IMR-90 (cell line): Measurements from ENCODE around the gene CXCL12. TPM values are rescaled to one million over a fixed set of nuclear protein-coding genes. Genes with fewer than 3 reads are reported as not detected.
A peak's percentile ranks its signal among the peaks of the same experiment; 100 is the strongest.

Experiments
- ATAC-seq: fragments of 200-7000 bp; cut with Tn5 transposase; 2 replicates; pipeline ENCODE4 v1.9.1; 2020; ENCODE audit warnings: low read depth, mild to moderate bottlenecking, moderate library complexity
- BruUV-seq: library from RNA; stranded (reverse); fragments of 400-500 nt; replicated peaks from 2 replicates; lab custom pipeline; 2021; lab: Mats Ljungman, UMichigan
- CTCF ChIA-PET: fragments of 300-600 bp; formaldehyde crosslinking; extraction: SDS; loops from one replicate; lab custom pipeline; 2021; ENCODE audit warnings: antibody characterized with exemption; lab: Yijun Ruan, JAX
- POLR2A ChIA-PET: fragments of 300-600 bp; sonication (Branson Sonifier 250); formaldehyde crosslinking; loops from one replicate; lab custom pipeline; 2022; ENCODE audit warnings: antibody characterized with exemption; ENCODE audit not compliant: unreplicated experiment; lab: Charles Lee
- DNase-seq: peaks from one replicate; pipeline ENCODE4 v3.0.0; 2013
- H2AFZ ChIP-seq: replicated peaks from 2 replicates; pipeline ENCODE3; 2013; ENCODE audit warnings: low read length, mild to moderate bottlenecking; ENCODE audit not compliant: poor library complexity
- H2AK5ac ChIP-seq: 2 replicates; pipeline ENCODE4 v1.6.1; 2013; ENCODE audit warnings: low read depth, low read length, inconsistent platforms
- H2AK9ac ChIP-seq: replicated peaks from 2 replicates; pipeline ENCODE3; 2013; ENCODE audit warnings: mild to moderate bottlenecking, low read depth, low read length, moderate library complexity; ENCODE audit not compliant: poor library complexity
- H2BK120ac ChIP-seq: 2 replicates; pipeline ENCODE4 v1.6.1; 2013; ENCODE audit warnings: low read depth, low read length, inconsistent platforms
- H2BK15ac ChIP-seq: 3 replicates; pipeline ENCODE4 v1.6.1; 2013; ENCODE audit warnings: low read depth, low read length, inconsistent platforms
- H2BK20ac ChIP-seq: 2 replicates; pipeline ENCODE4 v1.6.1; 2013; ENCODE audit warnings: low read depth, mild to moderate bottlenecking, inconsistent platforms, low read length, moderate library complexity
- H2BK5ac ChIP-seq: 2 replicates; pipeline ENCODE4 v1.6.1; 2013; ENCODE audit warnings: mild to moderate bottlenecking, low read depth, low read length, inconsistent platforms; ENCODE audit not compliant: poor library complexity, severe bottlenecking
- H3K14ac ChIP-seq: replicated peaks from 2 replicates; pipeline ENCODE4 v1.6.1; 2013; ENCODE audit warnings: low read depth, low read length, inconsistent platforms
- H3K18ac ChIP-seq: 2 replicates; pipeline ENCODE4 v1.6.1; 2013; ENCODE audit warnings: low read depth, low read length, control low read depth
- H3K23ac ChIP-seq: 2 replicates; pipeline ENCODE4 v1.6.1; 2013; ENCODE audit warnings: low read depth, low read length, inconsistent platforms
- H3K27ac ChIP-seq: 2 replicates; pipeline ENCODE4 v1.5.1; 2013; ENCODE audit warnings: mild to moderate bottlenecking, control low read depth, low read length; ENCODE audit not compliant: insufficient read depth
- H3K27me3 ChIP-seq: 2 replicates; pipeline ENCODE4 v1.6.1; 2013; ENCODE audit warnings: low read length; ENCODE audit not compliant: control insufficient read depth, insufficient read depth
- H3K36me3 ChIP-seq: 2 replicates; pipeline ENCODE4 v1.6.1; 2013; ENCODE audit warnings: low read length, mixed read lengths; ENCODE audit not compliant: control insufficient read depth, insufficient read depth
- H3K4ac ChIP-seq: 2 replicates; pipeline ENCODE4 v1.6.1; 2013; ENCODE audit warnings: low read depth, low read length, inconsistent platforms
- H3K4me1 ChIP-seq: 2 replicates; pipeline ENCODE4 v1.6.1; 2013; ENCODE audit warnings: low read length, mixed read lengths; ENCODE audit not compliant: control insufficient read depth, insufficient read depth
- H3K4me2 ChIP-seq: 2 replicates; pipeline ENCODE4 v1.6.1; 2013; ENCODE audit warnings: low read depth, mild to moderate bottlenecking, control low read depth, low read length, moderate library complexity
- H3K4me3 ChIP-seq: 2 replicates; pipeline ENCODE4 v1.5.1; 2013; ENCODE audit warnings: low read depth, mild to moderate bottlenecking, control low read depth, low read length, moderate library complexity; ENCODE audit not compliant: insufficient read depth
- H3K56ac ChIP-seq: 2 replicates; pipeline ENCODE4 v1.6.1; 2013; ENCODE audit warnings: low read length, inconsistent platforms; ENCODE audit not compliant: insufficient read depth; ENCODE audit errors: extremely low read depth
- H3K79me1 ChIP-seq, 2 experiments: 2 replicates each; pipeline ENCODE4 v1.6.1; 2013; ENCODE audit warnings: low read length in 2 of 2, inconsistent platforms in 1 of 2, low read depth in 1 of 2
- H3K9ac ChIP-seq: 2 replicates; pipeline ENCODE4 v1.6.1; 2013; ENCODE audit warnings: low read depth, low read length, control low read depth
- H3K9me1 ChIP-seq: 2 replicates; pipeline ENCODE4 v1.6.1; 2013; ENCODE audit warnings: low read length, inconsistent platforms; ENCODE audit not compliant: insufficient read depth
- H3K9me3 ChIP-seq: 2 replicates; pipeline ENCODE4 v1.6.1; 2013; ENCODE audit warnings: low read length; ENCODE audit not compliant: control insufficient read depth, insufficient read depth
- H4K20me1 ChIP-seq: 2 replicates; pipeline ENCODE4 v1.6.1; 2013; ENCODE audit warnings: low read length, inconsistent platforms; ENCODE audit not compliant: insufficient read depth
- H4K5ac ChIP-seq: 2 replicates; pipeline ENCODE4 v1.6.1; 2013; ENCODE audit warnings: mild to moderate bottlenecking, low read depth, low read length, control low read depth
- H4K8ac ChIP-seq, 2 experiments: 2 replicates each; pipeline ENCODE4 v1.6.1; 2013; ENCODE audit warnings: low read depth in 2 of 2, low read length in 2 of 2, control low read depth in 1 of 2, inconsistent platforms in 1 of 2
- H4K91ac ChIP-seq: 2 replicates; pipeline ENCODE4 v1.6.1; 2013; ENCODE audit warnings: low read depth, low read length, inconsistent platforms; ENCODE audit not compliant: insufficient read depth
- BHLHE40 ChIP-seq: fragments of 150-350 bp; IDR thresholded peaks from 2 replicates; pipeline ENCODE4 v1.6.1; 2016; ENCODE audit warnings: mild to moderate bottlenecking, low read depth, low read length
- CEBPB ChIP-seq: IDR thresholded peaks from 2 replicates; pipeline ENCODE4 v1.6.1; 2012; ENCODE audit warnings: low read depth, low read length, improper control_type of control experiment
- CHD1 ChIP-seq: IDR thresholded peaks from 2 replicates; pipeline ENCODE4 v1.6.1; 2012; ENCODE audit warnings: low read depth, low read length, improper control_type of control experiment
- CTCF ChIP-seq: conservative IDR thresholded peaks from 2 replicates; pipeline ENCODE4 v1.5.1; 2012; ENCODE audit warnings: mild to moderate bottlenecking, low read depth, low read length, improper control_type of control experiment
- ELK1 ChIP-seq: fragments of 150-350 bp; IDR thresholded peaks from 2 replicates; pipeline ENCODE4 v1.6.1; 2016; ENCODE audit warnings: low read depth, mild to moderate bottlenecking, low read length, moderate library complexity, borderline replicate concordance
- FOS ChIP-seq: fragments of 150-350 bp; IDR thresholded peaks from 2 replicates; pipeline ENCODE4 v1.6.1; 2016; ENCODE audit warnings: low read depth, low read length
- MXI1 ChIP-seq: IDR thresholded peaks from 2 replicates; pipeline ENCODE4 v1.6.1; 2012; ENCODE audit warnings: low read depth, mild to moderate bottlenecking, low read length, moderate library complexity, borderline replicate concordance
- NFE2L2 ChIP-seq: fragments of 150-350 bp; IDR thresholded peaks from 2 replicates; pipeline ENCODE4 v1.6.1; 2016; ENCODE audit warnings: low read depth, mild to moderate bottlenecking, low read length
- POLR2A ChIP-seq: IDR thresholded peaks from 2 replicates; pipeline ENCODE4 v1.6.1; 2012; ENCODE audit warnings: mild to moderate bottlenecking, low read depth, low read length
- RAD21 ChIP-seq: IDR thresholded peaks from 2 replicates; pipeline ENCODE4 v1.6.1; 2012; ENCODE audit warnings: low read length, improper control_type of control experiment
- RCOR1 ChIP-seq: IDR thresholded peaks from 2 replicates; pipeline ENCODE4 v1.6.1; 2012; ENCODE audit warnings: mild to moderate bottlenecking, low read length, improper control_type of control experiment; ENCODE audit not compliant: insufficient replicate concordance
- RFX5 ChIP-seq: IDR thresholded peaks from 2 replicates; pipeline ENCODE4 v1.8.0; 2012; ENCODE audit warnings: low read depth, mild to moderate bottlenecking, low read length, moderate library complexity
- SMC3 ChIP-seq: fragments of 150-350 bp; IDR thresholded peaks from 2 replicates; pipeline ENCODE4 v1.6.1; 2016; ENCODE audit warnings: low read depth, mild to moderate bottlenecking, antibody characterized with exemption, low read length, moderate library complexity
- USF2 ChIP-seq: fragments of 150-350 bp; IDR thresholded peaks from 2 replicates; pipeline ENCODE4 v1.6.1; 2017; ENCODE audit warnings: mild to moderate bottlenecking, antibody characterized with exemption, low read length, low read depth
- WGBS, 2 experiments: methylation state at CpG; one replicate each; pipeline versions ENCODE4 v1.1.5 to v1.1.7; 2013; ENCODE audit warnings: missing lambda C conversion rate in 2 of 2; ENCODE audit not compliant: insufficient read length in 1 of 2; ENCODE audit errors: extremely low coverage in 2 of 2; 5-methylcytosine and 5-hydroxymethylcytosine counted together
- dilution Hi-C: fragments of 300-500 bp; cut with HindIII; formaldehyde crosslinking; loops from one replicate; pipeline ENCODE4 v1.14.3; 2018; ENCODE audit warnings: low sequenced_read_pairs; ENCODE audit not compliant: unreplicated experiment
- in situ Hi-C: fragments of 300-500 bp; cut with MboI; formaldehyde crosslinking; loops from 3 replicates; pipeline ENCODE4 v1.14.3; 2019; ENCODE audit warnings: low sequenced_read_pairs, inconsistent platforms, mixed read lengths
- intact Hi-C: fragments of 100-400 bp; cut with micrococcal nuclease; formaldehyde crosslinking; loops from 2 replicates; pipeline ENCODE4 v1.10.0; 2022
- polyA plus RNA-seq, 3 experiments: library from polyadenylated mRNA; depleted of rRNA; stranded (reverse); fragments of >200 nt; gene quantifications; 2 replicates each; pipeline ENCODE4 v1.2.3, GENCODE V29; 2012; ENCODE audit warnings: low replicate concordance in 1 of 3
- total RNA-seq: library from RNA; depleted of rRNA; stranded (reverse); fragments of >200 nt; gene quantifications from 2 replicates; pipeline ENCODE4 v1.2.3, GENCODE V29; 2012

The CXCL12 gene
- total and polyA plus RNA-seq, 2 of the 4 experiments (the other 2 are of a cell fraction) = 15.8 to 80.7 TPM

GRCh38 chr10:44382981-44383748 lies 1.7 kb downstream of the CXCL12 start:
- peak overlapping the region; percentile 10; the same call in 1 of the 2 replicates for H3K9ac ChIP-seq
- dilution Hi-C loops = no loop called here
- in situ Hi-C loops = no loop called here
- no peak overlapping the region for H2BK15ac ChIP-seq
- H4K91ac ChIP-seq = no peak overlapping the region
- peak overlapping the region; percentile 42 for H3K4me2 ChIP-seq
- H3K27ac ChIP-seq = peak overlapping the region; percentile 0; the same call in 1 of the 2 replicates
- peak overlapping the region; percentile 70 for H3K4me3 ChIP-seq
- peak overlapping the region; percentile 28 for H3K4ac ChIP-seq
- ChIA-PET CTCF (interaction anchor here (0.8 kb wide), 1 partner anchor 72 kb away, joined by 3 read pairs; no protein-coding TSS in a partner anchor), POLR2A (no interaction called here)
- H4K5ac ChIP-seq = no peak overlapping the region
- H3K36me3 ChIP-seq = peaks cover 2% of the 10 kb centered on the region; the same call in 1 of the 2 replicates
- no TSS peak for BruUV-seq
- H3K14ac ChIP-seq = no peak overlapping the region
- intact Hi-C loops = loop anchor here (5.0 to 10.0 kb wide), 3 partner anchors 198 to 518 kb away; no protein-coding TSS in a partner anchor
- no CpG with 5 or more reads among the region's 15 CpGs for WGBS, 2 experiments
- no peak overlapping the region for H3K18ac ChIP-seq
- H3K9me3 ChIP-seq = no peaks in the 10 kb centered on the region
- 0 out of 2 replicates have a peak overlapping the region, but pooled peaks have one; percentile 17 for H3K23ac ChIP-seq
- H2AFZ ChIP-seq = peak overlapping the region; percentile 91
- DNase-seq (no peak), ATAC-seq (no peak)
- peaks cover 3% of the 10 kb centered on the region; the same call in 1 of the 2 replicates for H3K4me1 ChIP-seq
- H4K8ac ChIP-seq = 0 out of 4 replicates have a peak overlapping the region, but pooled peaks of 1 of the 2 experiments have one; percentile 14
- peaks cover 4 to 11% of the 10 kb centered on the region in 2 experiments; a peak in 2 of 4 replicates for H3K79me1 ChIP-seq
- no peak overlapping the region for H2BK120ac ChIP-seq
- no peaks in the 10 kb centered on the region for H3K9me1 ChIP-seq
- no peak overlapping the region for H2BK20ac ChIP-seq
- H4K20me1 ChIP-seq = no peaks in the 10 kb centered on the region
- H3K56ac ChIP-seq = no peak overlapping the region
- H2AK9ac ChIP-seq = peak overlapping the region; percentile 44
- no peak overlapping the region for H2AK5ac ChIP-seq
- no peak overlapping the region for H2BK5ac ChIP-seq
- H3K27me3 ChIP-seq = no peaks in the 10 kb centered on the region
- TF ChIP-seq CTCF = no peak
- no peak for TF ChIP-seq CEBPB
- TF ChIP-seq RAD21 = no peak
- TF ChIP-seq USF2 = no peak
- TF ChIP-seq BHLHE40 = no peak
- no peak for TF ChIP-seq ELK1
- no peak for TF ChIP-seq MXI1
- TF ChIP-seq FOS = no peak
- no peak for TF ChIP-seq RCOR1
- TF ChIP-seq RFX5 = no peak
- TF ChIP-seq CHD1 = no peak
- no peak for TF ChIP-seq POLR2A
- no peak for TF ChIP-seq NFE2L2
- TF ChIP-seq SMC3 = no peak
